ENCODE data around the gene KCNQ2. TPM values are rescaled to one million over a fixed set of nuclear protein-coding genes. Genes with fewer than 3 reads are reported as not detected.

The KCNQ2 gene
- total RNA-seq, 1 experiment from 2014 or later, result not detected

DNA sequence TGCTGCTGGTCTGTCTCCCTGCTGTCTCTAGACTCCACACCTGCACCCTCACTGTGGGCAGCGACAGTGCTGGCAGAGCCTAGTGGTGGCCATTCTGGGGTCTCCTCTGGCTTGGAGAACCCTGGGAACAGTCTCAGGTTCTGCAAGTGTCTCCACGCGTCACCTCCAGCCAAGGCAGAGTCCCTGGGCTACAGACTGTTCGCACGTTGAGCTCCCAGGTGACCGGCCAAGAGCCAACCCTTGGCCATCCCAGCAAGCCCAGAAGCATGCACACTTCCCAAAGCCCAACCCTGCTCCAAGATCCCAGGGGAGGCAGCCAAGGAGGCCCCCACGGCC, 21.6 kb upstream of the KCNQ2 start:
- Histone ChIP-seq H3K4me2 (ENCODE audit: low read depth, low read length, poor library complexity, severe bottlenecking) (no peak overlapping the region), H3K36me3 (ENCODE audit: insufficient read depth, low read length) (no peaks in the 10 kb centered on the region), H3K9me3 (ENCODE audit: low read length) (no peaks in the 10 kb centered on the region), H3K4me1 (ENCODE audit: low read length) (no peaks in the 10 kb centered on the region), H3K9ac (ENCODE audit: low read length) (no peak overlapping the region), H3K27ac (ENCODE audit: low read length) (no peak overlapping the region), H3K27me3 (ENCODE audit: low read length) (no peaks in the 10 kb centered on the region), H3K79me2 (ENCODE audit: low read length) (no peaks in the 10 kb centered on the region), H3K9me2 (replicated peaks; ENCODE audit: insufficient read depth, low read length) (no peaks in the 10 kb centered on the region), H4K20me1 (ENCODE audit: insufficient read depth, low read depth, low read length) (no peaks in the 10 kb centered on the region; the same call in 1 of the 2 replicates), H3K4me3 (ENCODE audit: low read length) (no peak overlapping the region), H2AFZ (ENCODE audit: low read length) (no peak overlapping the region)
- DNase-seq, result no peak

DNA sequence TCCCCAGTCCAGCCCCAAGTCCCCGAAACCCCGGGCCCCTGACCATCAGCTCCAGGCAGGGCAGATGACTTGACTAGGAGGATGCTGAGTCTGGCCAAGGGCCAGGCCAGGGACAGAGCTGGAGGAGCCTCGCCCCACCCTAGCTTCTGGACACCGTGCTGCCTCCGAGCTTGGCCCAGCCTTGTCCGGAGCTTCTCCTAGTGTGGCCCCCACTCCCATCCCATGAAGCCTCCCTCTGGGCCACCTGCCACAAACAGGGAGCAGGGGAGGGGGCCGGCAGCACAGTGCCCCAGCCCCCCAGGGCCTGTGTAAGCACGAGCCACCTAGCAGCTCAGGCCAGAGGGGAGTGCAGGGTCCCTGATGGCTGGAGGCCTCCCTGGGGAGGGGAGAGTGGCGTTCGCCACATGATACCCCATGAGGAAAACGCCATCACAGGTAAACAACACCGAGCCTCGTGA, 21.1 kb upstream of the KCNQ2 start:
- Histone ChIP-seq H3K9ac (ENCODE audit: low read length) (no peak overlapping the region), H3K79me2 (ENCODE audit: low read length) (no peaks in the 10 kb centered on the region), H3K36me3 (ENCODE audit: insufficient read depth, low read length) (no peaks in the 10 kb centered on the region), H3K9me2 (replicated peaks; ENCODE audit: insufficient read depth, low read length) (no peaks in the 10 kb centered on the region), H4K20me1 (ENCODE audit: insufficient read depth, low read depth, low read length) (no peaks in the 10 kb centered on the region; the same call in 1 of the 2 replicates), H2AFZ (ENCODE audit: low read length) (no peak overlapping the region), H3K4me1 (ENCODE audit: low read length) (no peaks in the 10 kb centered on the region), H3K27ac (ENCODE audit: low read length) (no peak overlapping the region), H3K4me2 (ENCODE audit: low read depth, low read length, poor library complexity, severe bottlenecking) (no peak overlapping the region), H3K9me3 (ENCODE audit: low read length) (no peaks in the 10 kb centered on the region), H3K4me3 (ENCODE audit: low read length) (no peak overlapping the region), H3K27me3 (ENCODE audit: low read length) (no peaks in the 10 kb centered on the region)
- no peak for DNase-seq

DNA sequence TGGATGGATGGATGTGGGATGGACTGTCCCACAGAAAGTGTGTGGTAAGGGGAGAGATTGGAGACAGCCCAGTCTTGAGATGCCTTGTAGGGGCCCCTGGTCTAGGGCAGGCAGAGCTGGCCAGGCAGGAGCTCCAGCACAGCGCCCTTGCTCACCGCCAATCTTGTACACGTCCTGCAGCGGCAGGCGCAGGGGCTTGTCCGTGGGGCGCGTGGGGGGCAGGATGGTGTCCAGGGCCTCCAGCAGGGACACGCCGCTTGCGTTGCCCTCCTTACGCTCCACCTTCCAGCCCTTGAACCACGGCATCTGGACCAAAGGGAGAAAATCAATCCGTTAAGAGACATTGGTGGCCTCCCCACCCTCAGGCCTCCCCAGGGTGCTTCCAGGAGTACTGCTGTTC, 20.5 kb upstream of the KCNQ2 start:
- Histone ChIP-seq H3K27ac (ENCODE audit: low read length) (no peak overlapping the region), H3K9me2 (replicated peaks; ENCODE audit: insufficient read depth, low read length) (no peaks in the 10 kb centered on the region), H3K79me2 (ENCODE audit: low read length) (no peaks in the 10 kb centered on the region), H3K4me3 (ENCODE audit: low read length) (no peak overlapping the region), H3K36me3 (ENCODE audit: insufficient read depth, low read length) (no peaks in the 10 kb centered on the region), H3K4me1 (ENCODE audit: low read length) (no peaks in the 10 kb centered on the region), H2AFZ (ENCODE audit: low read length) (no peak overlapping the region), H3K27me3 (ENCODE audit: low read length) (no peaks in the 10 kb centered on the region), H3K9me3 (ENCODE audit: low read length) (no peaks in the 10 kb centered on the region), H3K4me2 (ENCODE audit: low read depth, low read length, poor library complexity, severe bottlenecking) (no peak overlapping the region), H3K9ac (ENCODE audit: low read length) (no peak overlapping the region), H4K20me1 (ENCODE audit: insufficient read depth, low read depth, low read length) (no peaks in the 10 kb centered on the region; the same call in 1 of the 2 replicates)
- no peak for DNase-seq

DNA sequence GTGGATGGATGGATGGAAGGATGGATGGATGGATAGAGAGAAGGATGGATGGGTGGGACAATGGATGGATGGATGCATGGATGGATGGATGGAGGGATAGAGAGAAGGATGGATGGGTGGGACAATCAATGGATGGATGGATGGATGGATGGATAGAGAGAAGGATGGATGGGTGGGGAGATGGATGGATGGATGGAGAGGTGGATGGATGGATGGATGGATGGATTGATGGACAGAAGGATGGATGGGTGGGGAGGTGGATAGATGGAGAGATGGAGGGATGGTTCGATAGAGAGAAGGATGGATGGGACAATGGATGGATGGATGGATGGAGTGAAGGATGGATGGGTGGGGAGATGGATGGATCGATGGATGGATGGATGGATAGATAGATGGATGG, 20.1 kb upstream of the KCNQ2 start:
- Histone ChIP-seq H3K9ac (ENCODE audit: low read length) (no peak overlapping the region), H4K20me1 (ENCODE audit: insufficient read depth, low read depth, low read length) (no peaks in the 10 kb centered on the region; the same call in 1 of the 2 replicates), H3K36me3 (ENCODE audit: insufficient read depth, low read length) (no peaks in the 10 kb centered on the region), H3K4me3 (ENCODE audit: low read length) (no peak overlapping the region), H3K4me1 (ENCODE audit: low read length) (no peaks in the 10 kb centered on the region), H2AFZ (ENCODE audit: low read length) (no peak overlapping the region), H3K27ac (ENCODE audit: low read length) (no peak overlapping the region), H3K9me3 (ENCODE audit: low read length) (no peaks in the 10 kb centered on the region), H3K79me2 (ENCODE audit: low read length) (no peaks in the 10 kb centered on the region), H3K9me2 (replicated peaks; ENCODE audit: insufficient read depth, low read length) (no peaks in the 10 kb centered on the region), H3K27me3 (ENCODE audit: low read length) (no peaks in the 10 kb centered on the region), H3K4me2 (ENCODE audit: low read depth, low read length, poor library complexity, severe bottlenecking) (no peak overlapping the region)
- no peak for DNase-seq

DNA sequence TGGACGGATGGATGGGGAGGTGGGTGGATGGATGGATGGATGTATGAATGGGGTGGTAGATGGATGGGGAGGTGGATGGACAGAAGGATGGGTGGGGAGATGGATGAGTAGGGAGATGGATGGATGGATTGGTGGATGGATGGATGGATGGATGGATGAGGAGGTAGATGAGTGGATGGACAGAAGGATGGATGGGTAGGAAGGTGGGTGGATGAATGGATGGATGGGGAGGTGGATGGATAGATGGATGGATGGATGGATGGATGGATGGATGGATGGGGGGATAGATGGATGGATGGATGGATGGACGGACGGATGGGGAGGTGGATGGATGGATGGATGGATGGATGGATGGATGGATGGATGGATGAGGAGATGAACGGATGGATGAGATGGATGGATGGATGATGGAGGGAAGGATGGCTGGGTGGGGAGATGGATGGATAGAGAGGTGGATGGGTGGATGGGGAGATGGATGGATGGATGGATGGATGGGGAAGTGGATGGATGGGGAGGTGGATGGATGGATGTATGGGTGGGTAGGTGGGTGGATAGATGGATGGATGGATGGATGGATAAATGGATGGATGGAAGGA, 19.3 kb upstream of the KCNQ2 start:
- DNase-seq, result no peak
- Histone ChIP-seq H3K9ac (ENCODE audit: low read length) (no peak overlapping the region), H3K27me3 (ENCODE audit: low read length) (no peaks in the 10 kb centered on the region), H3K4me3 (ENCODE audit: low read length) (no peak overlapping the region), H3K4me2 (ENCODE audit: low read depth, low read length, poor library complexity, severe bottlenecking) (no peak overlapping the region), H3K79me2 (ENCODE audit: low read length) (no peaks in the 10 kb centered on the region), H4K20me1 (ENCODE audit: insufficient read depth, low read depth, low read length) (no peaks in the 10 kb centered on the region; the same call in 1 of the 2 replicates), H3K4me1 (ENCODE audit: low read length) (no peaks in the 10 kb centered on the region), H2AFZ (ENCODE audit: low read length) (no peak overlapping the region), H3K36me3 (ENCODE audit: insufficient read depth, low read length) (no peaks in the 10 kb centered on the region), H3K9me3 (ENCODE audit: low read length) (no peaks in the 10 kb centered on the region), H3K9me2 (replicated peaks; ENCODE audit: insufficient read depth, low read length) (no peaks in the 10 kb centered on the region), H3K27ac (ENCODE audit: low read length) (no peak overlapping the region)

DNA sequence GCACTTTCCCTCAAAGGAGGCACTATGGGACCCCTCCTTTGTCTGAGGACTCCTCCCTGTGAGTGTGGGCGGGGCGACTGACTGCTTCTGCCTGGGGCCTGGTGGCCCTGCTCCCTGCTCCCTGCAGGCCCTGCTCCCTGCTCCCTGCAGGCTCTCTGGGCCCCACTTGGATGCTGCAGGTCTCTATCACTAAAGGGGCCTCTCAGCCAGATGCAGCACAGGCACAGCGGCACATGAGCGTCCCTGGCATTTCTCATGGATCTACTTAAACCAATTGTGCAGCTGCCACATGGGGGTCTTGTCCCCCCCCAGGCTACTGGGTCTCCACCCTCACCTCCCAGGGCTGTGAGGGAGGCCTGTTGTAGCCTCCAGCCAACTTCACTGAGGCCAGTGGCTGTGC, 18.6 kb upstream of the KCNQ2 start:
- H3K79me2 ChIP-seq (ENCODE audit: low read length), result no peaks in the 10 kb centered on the region
- no peak overlapping the region for H3K4me2 ChIP-seq (ENCODE audit: low read depth, low read length, poor library complexity, severe bottlenecking)
- H3K4me1 ChIP-seq (ENCODE audit: low read length), result no peaks in the 10 kb centered on the region
- no peak for DNase-seq
- H3K9me3 ChIP-seq (ENCODE audit: low read length), result no peaks in the 10 kb centered on the region
- H3K27ac ChIP-seq (ENCODE audit: low read length), result no peak overlapping the region
- H3K27me3 ChIP-seq (ENCODE audit: low read length), result no peaks in the 10 kb centered on the region
- no peaks in the 10 kb centered on the region for H3K9me2 ChIP-seq (replicated peaks; ENCODE audit: insufficient read depth, low read length)
- no peaks in the 10 kb centered on the region for H3K36me3 ChIP-seq (ENCODE audit: insufficient read depth, low read length)
- H3K4me3 ChIP-seq (ENCODE audit: low read length), result no peak overlapping the region
- H2AFZ ChIP-seq (ENCODE audit: low read length), result no peak overlapping the region
- no peak overlapping the region for H3K9ac ChIP-seq (ENCODE audit: low read length)
- no peaks in the 10 kb centered on the region; the same call in 1 of the 2 replicates for H4K20me1 ChIP-seq (ENCODE audit: insufficient read depth, low read depth, low read length)

DNA sequence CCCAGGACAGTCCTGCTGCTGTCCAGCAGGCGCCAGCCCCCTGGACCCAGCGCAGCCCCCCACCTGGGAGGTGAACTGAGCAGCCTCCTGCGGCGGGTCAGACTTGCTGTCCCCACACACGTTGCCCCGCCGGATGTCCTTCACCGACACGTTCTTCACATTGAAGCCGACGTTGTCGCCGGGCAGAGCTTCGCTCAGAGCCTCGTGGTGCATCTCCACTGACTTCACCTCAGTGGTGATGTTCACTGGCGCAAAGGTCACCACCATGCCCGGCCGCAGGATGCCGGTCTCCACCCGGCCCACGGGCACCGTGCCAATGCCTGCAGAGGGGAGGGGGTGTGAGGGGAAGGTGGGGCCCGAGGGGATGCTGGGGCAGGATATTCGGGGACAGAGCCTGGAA, 18.0 kb upstream of the KCNQ2 start:
- no peaks in the 10 kb centered on the region for H3K9me3 ChIP-seq (ENCODE audit: low read length)
- no peaks in the 10 kb centered on the region for H3K79me2 ChIP-seq (ENCODE audit: low read length)
- no peak overlapping the region for H2AFZ ChIP-seq (ENCODE audit: low read length)
- H3K9ac ChIP-seq (ENCODE audit: low read length), result no peak overlapping the region
- no peaks in the 10 kb centered on the region for H3K27me3 ChIP-seq (ENCODE audit: low read length)
- H3K4me3 ChIP-seq (ENCODE audit: low read length), result no peak overlapping the region
- no peaks in the 10 kb centered on the region for H3K9me2 ChIP-seq (replicated peaks; ENCODE audit: insufficient read depth, low read length)
- H4K20me1 ChIP-seq (ENCODE audit: insufficient read depth, low read depth, low read length), result no peaks in the 10 kb centered on the region
- no peak overlapping the region for H3K27ac ChIP-seq (ENCODE audit: low read length)
- no peak overlapping the region for H3K4me2 ChIP-seq (ENCODE audit: low read depth, low read length, poor library complexity, severe bottlenecking)
- H3K4me1 ChIP-seq (ENCODE audit: low read length), result no peaks in the 10 kb centered on the region
- DNase-seq, result no peak
- H3K36me3 ChIP-seq (ENCODE audit: insufficient read depth, low read length), result no peaks in the 10 kb centered on the region

DNA sequence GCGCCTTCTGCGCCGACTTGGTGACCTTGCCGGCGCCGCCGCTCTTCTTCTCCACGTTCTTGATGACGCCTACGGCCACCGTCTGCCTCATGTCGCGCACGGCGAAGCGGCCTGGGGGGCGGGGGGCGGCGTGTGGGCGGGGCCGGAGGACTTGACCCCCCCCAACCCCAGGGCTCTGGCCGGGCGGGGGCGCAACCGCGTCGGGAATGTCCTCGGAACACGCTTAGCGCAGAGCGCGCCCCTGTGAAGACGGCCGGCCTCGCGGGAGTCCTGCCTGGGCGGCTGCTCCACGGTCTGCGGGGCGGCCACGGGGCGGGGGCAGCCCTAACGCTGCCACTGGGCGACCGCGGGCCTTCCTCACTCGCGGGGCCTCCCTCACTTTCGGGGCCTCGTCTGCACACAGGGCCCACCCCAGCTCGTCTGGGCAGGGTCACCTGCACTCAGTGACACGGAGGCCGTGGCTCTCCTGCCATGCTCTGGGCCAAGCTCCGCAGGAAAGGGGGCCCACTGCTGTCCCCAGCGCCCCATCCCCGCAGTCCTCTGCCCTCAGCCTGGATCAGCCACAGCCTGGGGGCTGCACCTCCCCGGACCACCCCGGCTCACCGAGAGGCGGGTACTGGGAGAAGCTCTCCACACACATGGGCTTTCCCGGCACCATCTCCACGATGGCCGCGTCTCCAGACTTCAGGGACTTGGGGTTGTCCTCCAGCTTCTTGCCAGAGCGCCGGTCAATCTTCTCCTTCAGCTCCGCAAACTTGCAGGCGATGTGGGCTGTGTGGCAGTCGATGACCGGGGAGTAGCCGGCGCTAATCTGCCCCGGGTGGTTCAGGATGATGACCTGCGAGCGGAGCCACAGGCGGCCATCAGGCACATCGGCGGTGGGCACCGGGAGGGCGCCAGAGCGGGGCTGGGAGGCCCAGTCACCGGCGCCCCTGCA, 16.1 kb upstream of the KCNQ2 start:
- H3K4me1 ChIP-seq (ENCODE audit: low read length), result no peaks in the 10 kb centered on the region
- H3K27ac ChIP-seq (ENCODE audit: low read length), result no peak overlapping the region
- no peaks in the 10 kb centered on the region for H3K36me3 ChIP-seq (ENCODE audit: insufficient read depth, low read length)
- DNase-seq, result no peak
- no peaks in the 10 kb centered on the region for H4K20me1 ChIP-seq (ENCODE audit: insufficient read depth, low read depth, low read length)
- H3K79me2 ChIP-seq (ENCODE audit: low read length), result no peaks in the 10 kb centered on the region
- H3K4me2 ChIP-seq (ENCODE audit: low read depth, low read length, poor library complexity, severe bottlenecking), result no peak overlapping the region
- no peaks in the 10 kb centered on the region for H3K9me3 ChIP-seq (ENCODE audit: low read length)
- no peak overlapping the region for H3K9ac ChIP-seq (ENCODE audit: low read length)
- no peaks in the 10 kb centered on the region for H3K27me3 ChIP-seq (ENCODE audit: low read length)
- H2AFZ ChIP-seq (ENCODE audit: low read length), result no peak overlapping the region
- no peak overlapping the region for H3K4me3 ChIP-seq (ENCODE audit: low read length)
- H3K9me2 ChIP-seq (replicated peaks; ENCODE audit: insufficient read depth, low read length), result no peaks in the 10 kb centered on the region

All from Karpas-422 (cell line).